ENCODE data around the gene CENPV.
"Not testable (repeated sequence)": the region's sequence is repeated elsewhere in the genome, so short reads cannot be mapped to it uniquely, and the experiment has no call there.

Gene CENPV

DNA sequence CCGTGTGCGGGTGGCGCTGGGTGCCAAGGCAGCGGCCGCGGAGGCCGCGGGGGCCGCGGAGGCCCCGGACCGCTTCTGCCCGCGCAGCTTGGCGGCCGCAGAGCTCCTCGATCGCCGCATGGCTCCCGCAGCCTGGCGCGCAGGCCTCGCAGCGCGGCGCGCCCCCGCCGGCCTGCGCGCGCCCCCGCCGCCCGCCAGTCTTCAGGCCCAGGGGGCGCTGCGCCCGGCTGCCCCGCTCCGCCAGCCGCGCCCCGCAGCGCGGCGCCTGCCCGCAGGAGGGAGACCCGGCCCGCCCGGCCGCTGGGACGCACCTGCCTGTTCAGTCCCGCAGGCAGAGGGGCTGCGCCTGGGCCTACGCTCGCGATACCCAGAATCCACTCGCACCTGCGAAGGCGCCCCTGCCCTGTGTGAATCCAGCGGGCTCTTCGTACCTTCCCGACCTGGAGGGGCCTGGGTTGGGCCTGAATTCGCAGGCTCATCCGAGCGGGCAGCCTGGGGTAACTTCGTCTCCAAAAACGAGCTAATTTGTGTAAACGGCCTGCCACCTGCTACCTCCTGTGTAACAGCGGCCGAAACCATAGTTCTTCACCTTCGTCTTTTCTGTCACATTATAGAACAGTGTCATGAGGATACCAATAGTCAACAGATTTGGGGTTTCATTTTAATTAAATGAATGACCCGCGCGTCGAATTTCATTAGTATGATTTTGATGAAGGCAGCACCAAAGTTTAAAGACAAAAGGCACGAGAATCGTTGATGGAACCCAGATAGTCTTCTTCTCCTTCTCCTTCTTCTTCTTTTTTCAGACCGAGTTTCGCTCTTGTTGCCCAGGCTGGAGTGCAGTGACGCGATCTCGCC, at the start of gene CENPV:
TSS of gene CENPV (minus strand) at position 153 of the 858 bp plus-strand sequence. CDS start at position 120, 33 bp downstream.
- DNase-seq: peak; percentile 55

DNA sequence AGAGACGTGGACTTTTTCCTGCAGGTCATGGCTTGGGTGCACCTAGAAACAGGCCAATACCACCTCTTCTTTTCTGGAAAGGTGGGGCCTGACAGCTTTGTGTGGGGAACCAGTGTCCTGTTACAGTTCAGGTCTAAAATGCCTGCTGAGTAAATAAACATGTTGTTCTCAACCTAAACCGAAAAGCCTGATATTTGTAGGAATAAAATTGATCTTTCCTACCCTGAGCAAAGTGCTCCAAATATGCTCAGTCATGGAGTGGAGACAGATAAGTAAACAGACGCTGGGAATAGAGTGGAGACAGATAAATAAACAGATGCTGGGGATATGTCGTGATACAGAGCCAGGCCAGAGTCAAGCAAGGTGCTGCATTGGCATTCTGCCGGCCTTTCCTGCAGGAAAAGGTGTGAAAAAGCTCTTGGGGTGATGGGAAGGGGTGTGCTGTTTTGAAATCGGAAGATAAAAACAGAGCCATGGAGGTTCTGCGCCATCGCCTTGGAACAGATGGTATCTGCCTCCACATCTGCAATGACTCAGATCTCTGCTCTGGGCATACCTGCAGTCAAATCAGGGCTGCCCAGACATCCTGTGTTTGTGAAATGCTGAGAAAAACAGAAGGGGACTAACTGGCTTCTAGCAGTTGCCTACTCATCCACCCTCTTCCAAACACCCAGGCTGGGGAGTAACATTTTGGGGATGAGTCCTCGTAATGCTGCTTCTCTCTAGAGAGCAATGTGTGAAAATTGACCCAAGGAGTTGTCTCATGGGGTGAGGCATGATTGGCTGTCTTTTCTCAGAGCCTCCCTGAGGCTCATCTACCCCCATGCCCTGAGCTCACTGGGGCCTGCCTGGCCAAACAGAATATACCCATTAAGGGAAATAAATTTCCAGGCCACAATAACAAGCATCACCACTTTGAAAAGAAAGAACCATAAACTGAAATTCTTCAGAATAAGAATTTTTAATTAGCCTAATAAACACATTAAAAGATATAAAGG, 45.3 kb upstream of the CENPV start:
- no peak for DNase-seq

DNA sequence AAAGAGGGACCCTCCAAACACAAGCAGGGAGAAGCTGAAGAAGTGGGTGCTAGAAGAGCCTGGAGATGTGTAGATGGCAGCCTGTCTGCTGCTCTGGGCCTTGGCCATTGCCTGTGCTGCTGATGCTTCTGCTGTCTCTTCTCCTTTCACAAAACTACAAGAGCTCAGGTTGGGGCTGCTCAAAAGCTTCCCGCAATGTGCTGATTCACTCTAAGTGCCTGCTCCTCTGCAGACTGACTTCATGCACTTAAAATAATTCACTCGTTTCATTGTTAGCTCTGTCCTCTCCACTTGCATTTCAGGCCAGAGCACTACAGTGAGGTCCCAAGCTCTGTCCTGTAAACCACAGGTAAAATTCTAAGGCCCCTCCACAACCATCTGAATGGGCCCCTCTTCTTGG, 43.4 kb upstream of the CENPV start:
- DNase-seq: not testable (repeated sequence)

DNA sequence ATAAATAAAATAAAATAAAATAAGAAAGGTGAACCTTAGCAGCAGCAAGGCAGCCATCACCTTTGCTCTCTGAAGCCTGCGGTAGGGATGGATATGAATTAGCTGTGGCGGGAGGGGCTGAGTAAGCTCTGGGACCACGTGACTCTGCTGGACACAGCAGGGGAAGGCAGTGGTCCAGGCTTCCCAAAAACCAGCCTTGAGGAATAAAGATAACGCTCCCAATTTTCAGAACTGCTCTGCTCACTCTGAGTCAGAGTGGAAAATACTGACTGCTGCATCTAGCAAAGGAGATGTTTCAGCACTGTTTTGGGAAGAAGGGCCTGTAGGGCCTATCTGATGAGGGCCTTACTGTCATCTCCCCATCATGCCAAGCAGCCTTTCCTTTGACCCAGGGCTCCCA, 42.6 kb upstream of the CENPV start:
- DNase-seq: not testable (repeated sequence)

DNA sequence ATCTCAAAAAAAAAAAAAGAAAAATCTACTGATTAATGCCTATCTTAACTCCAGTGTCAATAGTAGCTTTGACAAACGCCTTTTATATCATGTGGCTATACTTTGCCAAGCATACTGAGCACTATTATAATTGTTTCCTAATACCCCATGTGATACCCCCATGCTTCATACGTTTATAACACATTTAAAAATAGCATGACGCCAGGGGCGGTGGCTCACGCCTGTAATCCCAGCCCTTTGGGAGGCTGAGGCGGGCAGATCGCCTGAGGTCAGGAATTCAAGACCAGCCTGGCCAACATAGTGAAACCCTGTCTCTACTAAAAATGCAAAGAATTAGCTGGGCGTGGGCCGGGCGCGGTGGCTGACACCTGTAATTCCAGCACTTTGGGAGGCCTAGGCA, 39.2 kb upstream of the CENPV start:
- DNase-seq: not testable (repeated sequence)

- no peak for DNase-seq
Observed at GRCh38 chr17:16391451-16391850, 38.2 kb upstream of the CENPV start.

DNA sequence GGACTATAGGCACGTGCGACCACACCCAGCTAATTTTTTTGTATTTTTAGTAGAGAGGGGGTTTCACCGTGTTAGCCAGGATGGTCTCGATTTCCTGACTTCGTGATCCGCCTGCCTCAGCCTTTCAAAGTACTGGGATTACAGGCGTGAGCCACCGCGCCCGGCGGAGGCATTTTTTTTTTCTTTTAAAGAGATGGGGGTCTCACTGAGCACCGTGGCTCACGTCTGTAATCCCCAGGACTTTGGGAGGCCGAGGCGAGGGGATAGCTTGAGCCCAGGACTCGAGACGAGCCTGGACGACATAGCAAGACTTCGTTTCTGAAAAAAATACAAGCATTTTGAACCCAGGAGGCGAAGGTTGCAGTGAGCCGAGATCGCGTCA, 32.8 kb upstream of the CENPV start:
- DNase-seq: not testable (repeated sequence)

- no peak for DNase-seq
Observed at GRCh38 chr17:16384557-16384956, 31.3 kb upstream of the CENPV start.

DNA sequence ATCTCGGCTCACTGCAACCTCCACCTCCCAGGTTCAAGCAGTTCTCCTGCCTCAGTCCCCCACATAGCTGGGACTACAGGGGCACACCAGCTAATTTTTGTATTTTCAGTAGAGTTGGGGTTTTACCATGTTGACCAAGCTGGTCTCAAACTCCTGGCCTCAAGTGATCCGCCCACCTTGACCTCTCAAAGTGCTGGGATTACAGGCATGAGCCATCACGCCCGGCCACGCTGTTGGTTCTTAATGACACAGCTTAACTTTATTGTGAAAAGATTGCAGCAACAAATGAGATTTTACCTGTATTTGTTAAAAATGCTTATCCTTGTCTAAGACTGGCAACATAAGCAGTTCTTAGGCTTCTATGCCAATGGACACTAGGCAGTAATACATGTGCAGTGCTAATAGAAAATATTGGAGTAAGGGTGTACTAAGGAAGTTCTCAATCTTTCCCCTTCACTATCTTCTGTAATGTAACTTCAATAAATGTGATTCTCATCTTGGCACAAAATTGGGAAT, 30.6 kb upstream of the CENPV start:
- DNase-seq: no peak

DNA sequence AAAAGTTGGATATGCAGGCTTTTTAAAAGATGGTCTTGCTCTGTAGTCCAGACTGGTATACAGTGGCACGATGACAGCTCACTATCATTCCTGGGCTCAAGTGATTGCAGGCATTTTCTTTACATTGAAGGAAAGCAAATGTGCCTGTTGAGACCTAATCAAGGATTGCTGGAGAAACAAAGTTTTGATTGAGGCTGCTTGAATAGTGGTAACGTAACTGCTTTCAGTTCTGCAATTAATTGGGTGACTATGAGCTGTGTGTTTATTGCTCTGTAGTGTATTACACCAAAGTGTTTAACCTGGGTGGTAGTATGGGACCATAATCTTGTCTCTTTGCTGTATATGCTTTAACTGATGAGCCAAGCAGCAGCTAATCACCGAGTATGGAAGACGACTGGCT, 29.9 kb upstream of the CENPV start:
- no peak for DNase-seq

GRCh38 chr17:16381496-16381820, 28.2 kb upstream of the CENPV start:
- DNase-seq: no peak

- DNase-seq: peak; percentile 93
Observed at GRCh38 chr17:16380640-16381495, 27.6 kb upstream of the CENPV start, which contains the start of gene UBB. UBB (plus strand) TSS chr17:16381091; CDS start chr17:16381908, 817 bp downstream.

- no peak for DNase-seq
Observed at GRCh38 chr17:16379654-16380053, 26.4 kb upstream of the CENPV start.

GRCh38 chr17:16378636-16379282, 25.5 kb upstream of the CENPV start:
- no peak for DNase-seq

GRCh38 chr17:16377941-16378341, 24.7 kb upstream of the CENPV start:
- DNase-seq: no peak

- DNase-seq: no peak
Observed at GRCh38 chr17:16374146-16374938, 21.1 kb upstream of the CENPV start.

GRCh38 chr17:16371742-16372141, 18.5 kb upstream of the CENPV start:
- DNase-seq: no peak

- no peak for DNase-seq
Observed at GRCh38 chr17:16364625-16365024, 11.4 kb upstream of the CENPV start.

DNA sequence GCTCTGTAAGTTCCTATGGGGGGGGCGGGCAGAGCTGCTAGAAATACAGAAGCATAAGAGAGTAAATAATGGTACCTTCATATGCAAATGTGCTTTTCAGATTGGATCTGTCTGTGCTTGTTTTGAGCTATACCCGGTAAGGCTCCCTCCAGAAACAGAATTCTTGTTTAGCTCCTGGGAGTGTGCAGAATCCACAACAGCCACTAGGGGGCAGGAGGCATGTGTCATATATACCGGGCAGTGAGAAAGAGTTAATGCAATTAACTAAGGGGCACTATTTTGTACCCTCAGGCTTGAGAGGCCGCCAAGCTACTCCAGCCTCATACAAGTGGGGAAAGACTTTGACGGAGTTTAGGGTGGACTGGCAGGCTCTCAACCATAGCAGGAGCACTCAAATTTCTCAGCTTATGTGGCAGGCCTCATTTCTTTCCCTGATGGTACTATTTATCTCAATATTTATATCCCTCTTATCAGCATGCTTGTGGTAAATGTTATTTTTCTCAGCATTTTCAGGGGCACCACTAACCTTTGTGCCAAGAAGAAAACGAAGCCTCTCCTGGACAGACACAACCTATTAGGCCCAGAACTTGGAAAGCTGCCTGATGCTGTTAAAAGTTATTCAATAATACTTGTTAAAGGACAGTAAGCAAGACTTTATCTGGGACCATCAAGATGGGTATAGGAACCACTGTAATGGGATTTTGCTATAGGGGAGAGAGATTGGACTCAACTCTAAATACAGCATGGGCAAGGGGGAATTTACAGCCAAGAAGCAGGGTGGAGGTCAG, 10.7 kb upstream of the CENPV start:
- peak; percentile 70 for DNase-seq

DNA sequence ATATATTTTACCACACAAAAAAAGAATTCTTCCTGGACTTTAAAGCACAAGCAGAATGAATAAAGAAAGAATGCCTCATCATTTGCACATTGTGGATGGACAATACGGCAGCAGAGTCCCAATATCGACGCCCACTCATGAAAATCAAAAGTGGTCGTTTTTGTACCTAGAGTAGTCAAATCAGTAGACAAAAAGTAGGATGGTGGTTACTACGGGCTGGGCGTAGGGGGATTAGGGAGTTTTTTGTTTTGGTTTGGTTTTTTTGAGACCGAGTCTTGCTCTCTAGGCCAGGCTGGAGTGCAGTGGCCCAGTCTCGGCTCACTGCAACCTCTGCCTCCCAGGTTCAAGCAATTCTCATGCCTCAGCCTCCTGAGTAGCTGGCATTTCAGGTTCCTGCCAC, 8.6 kb upstream of the CENPV start:
- DNase-seq: no peak
